ENCODE results near the gene MTA1. TPM values are rescaled to one million over a fixed set of nuclear protein-coding genes. Genes with fewer than 3 reads are reported as not detected.

The MTA1 gene
- total and polyA plus RNA-seq, 8 donors, result 24.9 to 183 (median 54.1) TPM

DNA sequence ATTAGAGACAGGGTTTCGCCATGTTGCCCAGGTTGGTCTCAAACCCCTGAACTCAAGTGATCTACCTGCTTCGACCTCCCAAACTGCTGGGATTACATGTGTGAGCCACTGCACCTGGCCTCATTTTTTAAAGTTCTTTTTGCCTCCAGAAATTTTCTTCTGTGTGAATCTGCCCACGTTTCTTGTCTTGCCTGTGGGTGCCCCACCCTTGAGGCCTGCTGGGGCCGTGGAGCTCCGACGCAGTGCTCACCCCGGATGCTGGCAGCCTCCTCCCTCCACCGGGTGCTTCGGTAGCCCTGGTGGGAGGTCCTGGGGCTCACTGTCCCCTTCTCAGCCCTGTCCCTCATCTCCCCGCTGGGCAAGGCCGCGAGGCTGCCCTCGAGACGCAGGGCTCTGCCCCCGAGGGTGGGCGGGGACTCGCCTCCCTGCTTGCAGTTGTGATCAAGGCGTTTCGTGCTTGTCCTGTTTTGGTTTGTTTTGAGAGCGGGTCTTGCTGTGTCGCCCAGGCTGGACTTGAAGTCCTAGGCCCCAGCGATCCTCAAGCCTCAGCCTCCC, 35.5 kb downstream of the MTA1 start:
- 89 to 94% (median 92%) methylated on average over 22 of the region's 22 CpGs for WGBS, 5 donors
- Histone ChIP-seq H3K27me3 (no peaks in the 10 kb centered on the region), H3K27ac (no peak overlapping the region), H3K9me3 (no peaks in the 10 kb centered on the region), H3K36me3 (peaks cover 45 to 88% (median 85%) of the 10 kb centered on the region in 4 donors), H3K4me3 (no peak overlapping the region), H3K4me1 (no peaks in the 10 kb centered on the region)
- no peak for DNase-seq
- TF ChIP-seq POLR2AphosphoS5 (IDR thresholded peaks at IDR 0.05) (no peak), EP300 (IDR thresholded peaks at IDR 0.05) (no peak), POLR2A (IDR thresholded peaks at IDR 0.05) (no peak)
- TF ChIP-seq, protein P1, sequence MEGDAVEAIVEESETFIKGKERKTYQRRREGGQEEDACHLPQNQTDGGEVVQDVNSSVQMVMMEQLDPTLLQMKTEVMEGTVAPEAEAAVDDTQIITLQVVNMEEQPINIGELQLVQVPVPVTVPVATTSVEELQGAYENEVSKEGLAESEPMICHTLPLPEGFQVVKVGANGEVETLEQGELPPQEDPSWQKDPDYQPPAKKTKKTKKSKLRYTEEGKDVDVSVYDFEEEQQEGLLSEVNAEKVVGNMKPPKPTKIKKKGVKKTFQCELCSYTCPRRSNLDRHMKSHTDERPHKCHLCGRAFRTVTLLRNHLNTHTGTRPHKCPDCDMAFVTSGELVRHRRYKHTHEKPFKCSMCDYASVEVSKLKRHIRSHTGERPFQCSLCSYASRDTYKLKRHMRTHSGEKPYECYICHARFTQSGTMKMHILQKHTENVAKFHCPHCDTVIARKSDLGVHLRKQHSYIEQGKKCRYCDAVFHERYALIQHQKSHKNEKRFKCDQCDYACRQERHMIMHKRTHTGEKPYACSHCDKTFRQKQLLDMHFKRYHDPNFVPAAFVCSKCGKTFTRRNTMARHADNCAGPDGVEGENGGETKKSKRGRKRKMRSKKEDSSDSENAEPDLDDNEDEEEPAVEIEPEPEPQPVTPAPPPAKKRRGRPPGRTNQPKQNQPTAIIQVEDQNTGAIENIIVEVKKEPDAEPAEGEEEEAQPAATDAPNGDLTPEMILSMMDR (IDR thresholded peaks at IDR 0.05), result no peak
- intact Hi-C loops (cut with DNase I; ENCODE audit: low total_unique reads), result no loop called here

DNA sequence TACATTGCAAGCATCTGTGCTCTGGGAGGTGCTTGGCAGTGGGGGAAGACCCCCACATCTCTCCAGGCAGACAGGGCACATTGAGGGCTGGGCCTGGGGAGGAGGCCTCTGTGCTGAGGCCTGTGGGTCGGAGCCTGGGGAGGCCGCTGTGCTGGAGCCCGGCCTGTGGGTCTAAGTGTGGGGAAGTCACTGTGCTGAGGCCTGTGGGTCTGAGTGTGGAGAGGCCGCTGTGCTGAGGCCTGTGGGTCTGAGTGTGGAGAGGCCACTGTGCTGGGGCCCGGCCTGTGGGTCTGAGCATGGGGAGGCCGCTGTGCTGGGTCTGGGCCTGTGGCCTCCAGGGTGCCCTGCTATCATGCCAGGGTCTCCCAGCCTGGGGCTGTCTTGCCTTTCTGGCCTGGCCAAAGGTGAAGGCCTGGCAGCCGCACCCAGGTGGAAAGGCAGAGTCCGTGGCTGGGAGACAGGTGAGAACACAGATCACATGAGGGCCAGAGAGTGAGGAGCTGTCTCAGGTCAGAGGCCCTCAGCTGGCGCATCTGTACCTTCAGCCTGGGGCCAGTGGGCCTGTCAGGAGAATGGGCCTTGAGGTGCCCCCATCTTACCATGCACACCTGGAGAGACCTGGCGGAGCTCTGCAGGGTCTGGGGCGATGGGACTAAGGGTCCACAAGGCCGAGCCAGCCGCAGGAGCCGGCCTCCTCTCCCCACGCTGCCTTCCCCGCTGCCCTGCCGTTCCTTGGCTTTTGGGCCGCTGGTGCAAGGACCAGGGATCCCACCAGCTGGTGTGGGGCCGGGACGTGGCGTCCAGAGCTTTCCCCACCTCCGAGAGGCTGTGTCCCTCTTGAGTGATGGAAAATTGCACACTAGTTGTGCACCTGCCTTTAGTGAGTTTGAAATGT, 36.4 kb downstream of the MTA1 start:
- Histone ChIP-seq H3K9me3 (no peaks in the 10 kb centered on the region), H3K4me3 (no peak overlapping the region), H3K36me3 (peaks cover 47 to 88% (median 85%) of the 10 kb centered on the region in 4 donors), H3K27ac (no peak overlapping the region), H3K4me1 (no peaks in the 10 kb centered on the region), H3K27me3 (no peaks in the 10 kb centered on the region)
- TF ChIP-seq POLR2AphosphoS5 (IDR thresholded peaks at IDR 0.05), result no peak
- no peak for TF ChIP-seq EP300 (IDR thresholded peaks at IDR 0.05)
- TF ChIP-seq, protein P1 (IDR thresholded peaks at IDR 0.05), result no peak
- no peak for TF ChIP-seq POLR2A (IDR thresholded peaks at IDR 0.05)
- DNase-seq, result no peak
- intact Hi-C loops (cut with DNase I; ENCODE audit: low total_unique reads), result no loop called here
- whole genome bisulfite sequencing, 5 donors, result 89 to 91% (median 90%) methylated on average over 20 to 22 of the region's 22 CpGs

DNA sequence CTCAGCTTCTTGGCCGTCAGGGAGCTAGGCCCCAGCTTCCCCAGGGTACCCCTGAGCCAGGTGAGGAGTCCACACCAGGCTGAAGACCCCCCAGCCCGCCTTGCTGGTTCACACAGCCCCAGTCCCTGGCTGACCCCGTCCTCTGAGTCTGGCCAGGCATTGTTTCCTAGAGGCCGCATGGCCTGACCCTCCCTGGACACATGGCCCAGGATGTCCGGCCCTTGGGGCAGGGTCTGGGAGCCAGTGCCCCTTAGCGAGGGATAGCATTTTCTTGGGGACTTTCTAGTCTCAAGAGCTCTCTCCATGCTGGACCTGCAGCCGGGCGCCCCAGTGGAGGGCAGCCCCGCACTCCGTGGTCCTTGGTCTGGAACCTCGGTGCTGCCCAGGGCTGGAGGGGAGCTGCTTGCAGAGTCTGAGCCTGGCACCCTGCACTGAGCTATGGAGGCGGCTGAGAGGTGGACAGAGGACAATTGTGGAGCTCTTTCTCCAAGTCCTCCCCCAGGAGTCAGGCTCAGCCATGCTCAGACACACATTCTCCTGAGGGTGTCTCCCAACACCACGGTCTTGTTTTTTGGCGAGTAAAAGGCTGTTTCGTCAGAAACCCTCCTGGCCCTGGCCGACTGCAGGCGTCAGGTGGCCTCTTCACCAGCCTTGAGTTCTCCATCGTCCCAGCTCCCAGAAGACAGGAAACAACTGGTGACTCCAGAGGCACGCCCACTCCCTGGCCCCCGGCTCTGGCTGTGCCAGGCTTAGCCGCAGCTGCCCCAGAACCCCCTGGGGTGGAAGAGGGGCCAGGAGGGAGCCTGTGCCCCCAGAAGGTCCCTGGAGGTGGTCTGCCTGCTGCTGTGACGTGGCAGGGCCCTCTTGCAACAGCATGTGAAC, 37.4 kb downstream of the MTA1 start:
- intact Hi-C loops (cut with DNase I; ENCODE audit: low total_unique reads), result no loop called here
- DNase-seq, result no peak
- H3K4me1 ChIP-seq, result no peaks in the 10 kb centered on the region
- no peak overlapping the region for H3K4me3 ChIP-seq
- peaks cover 43 to 89% (median 88%) of the 10 kb centered on the region in 4 donors for H3K36me3 ChIP-seq
- TF ChIP-seq EP300 (IDR thresholded peaks at IDR 0.05), result no peak
- TF ChIP-seq, protein P1 (IDR thresholded peaks at IDR 0.05), result no peak
- TF ChIP-seq POLR2AphosphoS5 (IDR thresholded peaks at IDR 0.05), result no peak
- TF ChIP-seq POLR2A (IDR thresholded peaks at IDR 0.05), result no peak
- H3K9me3 ChIP-seq, result no peaks in the 10 kb centered on the region
- 82 to 91% (median 87%) methylated on average over 14 to 22 of the region's 22 CpGs for WGBS, 5 donors
- H3K27me3 ChIP-seq, result no peaks in the 10 kb centered on the region
- H3K27ac ChIP-seq, result no peak overlapping the region

DNA sequence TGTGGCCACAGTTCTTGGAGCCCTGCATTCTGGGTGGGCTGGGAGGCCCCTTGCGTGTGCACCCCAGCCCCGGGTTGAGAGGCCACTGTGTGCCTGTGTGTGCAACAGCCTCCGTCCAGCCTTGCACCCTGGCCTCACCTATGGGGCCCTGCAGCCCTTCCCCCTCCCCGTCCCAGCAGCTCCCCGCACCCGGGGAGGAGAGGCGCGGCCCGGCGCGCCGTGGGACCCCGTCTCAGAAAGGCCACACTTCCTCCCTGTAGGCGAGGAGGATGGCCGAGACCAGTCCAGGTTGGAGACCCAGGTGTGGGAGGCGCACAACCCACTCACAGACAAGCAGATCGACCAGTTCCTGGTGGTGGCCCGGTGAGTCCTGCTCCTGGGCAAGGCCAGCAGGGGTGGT, 38.4 kb downstream of the MTA1 start:
- DNase-seq, result no peak
- no peaks in the 10 kb centered on the region for H3K9me3 ChIP-seq
- no peak for TF ChIP-seq EP300 (IDR thresholded peaks at IDR 0.05)
- no peak for TF ChIP-seq POLR2A (IDR thresholded peaks at IDR 0.05)
- TF ChIP-seq, protein P1 (IDR thresholded peaks at IDR 0.05), result no peak
- TF ChIP-seq POLR2AphosphoS5 (IDR thresholded peaks at IDR 0.05), result no peak
- peaks cover 46 to 89% (median 87%) of the 10 kb centered on the region in 4 donors for H3K36me3 ChIP-seq
- H3K27ac ChIP-seq, result no peak overlapping the region
- 88 to 91% (median 89%) methylated on average over 4 to 18 of the region's 18 CpGs for WGBS, 5 donors
- no peaks in the 10 kb centered on the region for H3K4me1 ChIP-seq
- H3K27me3 ChIP-seq, result no peaks in the 10 kb centered on the region
- no peak overlapping the region for H3K4me3 ChIP-seq
- intact Hi-C loops (cut with DNase I; ENCODE audit: low total_unique reads), result no loop called here

All from stomach (tissue), 9 donors.